ENCODE data around the gene MAOB. TPM values are rescaled to one million over a fixed set of nuclear protein-coding genes. Genes with fewer than 3 reads are reported as not detected.

MAOB gene
- total and polyA plus RNA-seq, 2 donors (not counting 3 experiments of a cell fraction or from before 2014, with no cell fraction given) = not detected

DNA sequence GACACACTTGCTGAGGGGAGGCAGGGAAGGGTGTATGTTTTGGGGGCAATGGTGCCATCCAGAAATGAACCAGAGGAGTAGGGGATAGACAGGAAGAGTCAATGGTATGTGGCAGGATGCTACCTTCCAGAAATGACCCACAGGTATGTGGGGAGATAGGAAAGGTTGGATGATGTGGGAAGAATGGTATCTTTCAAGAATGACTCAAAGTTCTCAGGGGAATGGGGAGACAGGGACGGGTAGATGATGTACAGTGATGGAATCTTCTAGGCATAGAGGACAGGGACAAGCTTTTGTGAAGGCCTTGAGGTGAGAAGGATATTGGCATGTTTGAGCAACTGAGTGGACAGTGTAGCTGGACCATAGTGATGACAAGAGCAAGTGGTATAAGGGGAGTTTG is 161.3 kb downstream of the MAOB start:
- no peaks in the 10 kb centered on the region for H3K4me1 ChIP-seq (ENCODE audit: control insufficient read depth, extremely low read depth, insufficient read depth, low read length)
- H3K27me3 ChIP-seq (ENCODE audit: control insufficient read depth in 2 of 2, insufficient read depth in 2 of 2, low read length in 2 of 2) = no peaks in the 10 kb centered on the region
- no peaks in the 10 kb centered on the region for H3K79me2 ChIP-seq (ENCODE audit: control insufficient read depth, insufficient read depth, low read length)
- ChIA-PET CTCF (no interaction called here), POLR2A (no interaction called here)
- TF ChIP-seq POLR2AphosphoS5 (IDR thresholded peaks at IDR 0.05; ENCODE audit: insufficient read depth, low read depth, low read length) (no peak), GATA2 (IDR thresholded peaks at IDR 0.05; ENCODE audit: insufficient read depth, insufficient read length, low read depth, low read length) (no peak), EZH2 (IDR thresholded peaks at IDR 0.05; ENCODE audit: borderline replicate concordance, low read depth, low read length, severe bottlenecking) (no peak), FOS (IDR thresholded peaks at IDR 0.05; ENCODE audit: borderline replicate concordance, insufficient read depth, low read length) (no peak), MYC (IDR thresholded peaks at IDR 0.05; ENCODE audit: low read depth, low read length) (no peak), POLR2A (IDR thresholded peaks at IDR 0.05; ENCODE audit: low read depth, low read length) (no peak), JUN (IDR thresholded peaks at IDR 0.05; ENCODE audit: borderline replicate concordance, insufficient read depth, insufficient read length, low read depth) (no peak), MAX (IDR thresholded peaks at IDR 0.05; ENCODE audit: insufficient read depth, insufficient read length) (no peak)
- TF ChIP-seq, protein P1, sequence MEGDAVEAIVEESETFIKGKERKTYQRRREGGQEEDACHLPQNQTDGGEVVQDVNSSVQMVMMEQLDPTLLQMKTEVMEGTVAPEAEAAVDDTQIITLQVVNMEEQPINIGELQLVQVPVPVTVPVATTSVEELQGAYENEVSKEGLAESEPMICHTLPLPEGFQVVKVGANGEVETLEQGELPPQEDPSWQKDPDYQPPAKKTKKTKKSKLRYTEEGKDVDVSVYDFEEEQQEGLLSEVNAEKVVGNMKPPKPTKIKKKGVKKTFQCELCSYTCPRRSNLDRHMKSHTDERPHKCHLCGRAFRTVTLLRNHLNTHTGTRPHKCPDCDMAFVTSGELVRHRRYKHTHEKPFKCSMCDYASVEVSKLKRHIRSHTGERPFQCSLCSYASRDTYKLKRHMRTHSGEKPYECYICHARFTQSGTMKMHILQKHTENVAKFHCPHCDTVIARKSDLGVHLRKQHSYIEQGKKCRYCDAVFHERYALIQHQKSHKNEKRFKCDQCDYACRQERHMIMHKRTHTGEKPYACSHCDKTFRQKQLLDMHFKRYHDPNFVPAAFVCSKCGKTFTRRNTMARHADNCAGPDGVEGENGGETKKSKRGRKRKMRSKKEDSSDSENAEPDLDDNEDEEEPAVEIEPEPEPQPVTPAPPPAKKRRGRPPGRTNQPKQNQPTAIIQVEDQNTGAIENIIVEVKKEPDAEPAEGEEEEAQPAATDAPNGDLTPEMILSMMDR (IDR thresholded peaks at IDR 0.05; ENCODE audit: extremely low read depth in 1 of 2, insufficient read depth in 1 of 2, low read depth in 1 of 2, low read length in 2 of 2) = no peak
- no peak overlapping the region for H2AFZ ChIP-seq (ENCODE audit: low read depth, low read length)
- H3K4me2 ChIP-seq (ENCODE audit: insufficient read depth, low read length) = no peak overlapping the region
- no peak overlapping the region for H3K4me3 ChIP-seq (replicated peaks in 1 of 3; ENCODE audit: insufficient read depth in 1 of 3, low read depth in 1 of 3, low read length in 3 of 3)
- no peak overlapping the region for H3K9ac ChIP-seq (replicated peaks; ENCODE audit: extremely low read depth, insufficient read depth, low read length)
- intact Hi-C loops (cut with micrococcal nuclease) (no loop called here), dilution Hi-C loops (cut with MboI; ENCODE audit: extremely low pct_ligation_motif_present, low sequenced_read_pairs) (no loop called here)
- H3K9me3 ChIP-seq (replicated peaks; ENCODE audit: control insufficient read depth, insufficient read depth, low read length) = no peaks in the 10 kb centered on the region
- no peaks in the 10 kb centered on the region for H4K20me1 ChIP-seq (replicated peaks; ENCODE audit: control insufficient read depth, extremely low read depth, insufficient read depth, low read length)
- H3K36me3 ChIP-seq (ENCODE audit: control insufficient read depth in 2 of 2, extremely low read depth in 1 of 2, insufficient read depth in 2 of 2, low read length in 2 of 2) = no peaks in the 10 kb centered on the region
- FAIRE-seq = no peak
- H3K27ac ChIP-seq (ENCODE audit: insufficient read depth, low read depth, low read length) = no peak overlapping the region
- no peaks in the 10 kb centered on the region for H3K9me1 ChIP-seq (replicated peaks; ENCODE audit: control insufficient read depth, extremely low read depth, insufficient read depth, low read length)
- no TSS peak for BruUV-seq (replicated peaks)
- DNase-seq (ENCODE audit: low read depth, low spot score) = no peak

Data from endothelial cell of umbilical vein (primary cell).